Measurements from ENCODE around the gene EGFL7. TPM values are rescaled to one million over a fixed set of nuclear protein-coding genes. Genes with fewer than 3 reads are reported as not detected.
A peak's percentile ranks its signal among the peaks of the same experiment; 100 is the strongest.
"Not testable (repeated sequence)": the region's sequence is repeated elsewhere in the genome, so short reads cannot be mapped to it uniquely, and the experiment has no call there.

Gene EGFL7
- total and polyA plus RNA-seq, 4 donors, result 128 to 379 (median 226) TPM

GRCh38 chr9:136700959-136701667 lies 38.4 kb downstream of the EGFL7 start:
- WGBS, 2 donors, result 9 to 13% methylated on average over 38 of the region's 38 CpGs
- Histone ChIP-seq H3K4me1 (ENCODE audit: control insufficient read depth in 5 of 5, insufficient read depth in 5 of 5, low read length in 5 of 5) (peaks cover 0 to 17% (median 10%) of the 10 kb centered on the region in 5 donors), H3K4me3 (no peak overlapping the region)

GRCh38 chr9:136701668-136702053 lies 38.9 kb downstream of the EGFL7 start:
- TF ChIP-seq CTCF (IDR thresholded peaks at IDR 0.05; ENCODE audit: control extremely low read depth, extremely low read depth), result no peak

More at GRCh38 chr9:136700959-136701667, 38.4 kb downstream of the EGFL7 start:
- no peak for DNase-seq
- Histone ChIP-seq H3K36me3 (ENCODE audit: control insufficient read depth in 4 of 4, insufficient read depth in 4 of 4, low read length in 4 of 4) (no peaks in the 10 kb centered on the region), H3K9ac (ENCODE audit: insufficient read depth in 1 of 2, low read length in 2 of 2) (no peak overlapping the region), H3K27me3 (ENCODE audit: control insufficient read depth in 3 of 3, insufficient read depth in 3 of 3, low read length in 2 of 3) (peaks cover 0 to 15% (median 12%) of the 10 kb centered on the region in 3 donors), H3K9me3 (ENCODE audit: control insufficient read depth in 4 of 4, insufficient read depth in 3 of 4, low read length in 3 of 4) (peaks cover 0 to 1% (median 0%) of the 10 kb centered on the region in 4 donors), H3K27ac (ENCODE audit: low read depth in 1 of 2, low read length in 1 of 2) (peak overlapping the region in 1 of 2 donors; percentile 35)
- no peak for ATAC-seq (ENCODE audit: insufficient read depth, low FRiP score)
- no peak for TF ChIP-seq CTCF (IDR thresholded peaks at IDR 0.05; ENCODE audit: control extremely low read depth, extremely low read depth)

GRCh38 chr9:136703276-136703860 lies 40.7 kb downstream of the EGFL7 start:
- H3K4me3 ChIP-seq, result no peak overlapping the region
- DNase-seq, result no peak
- H3K36me3 ChIP-seq (ENCODE audit: control insufficient read depth in 4 of 4, insufficient read depth in 4 of 4, low read length in 4 of 4), result no peaks in the 10 kb centered on the region
- no peak overlapping the region for H3K9ac ChIP-seq (ENCODE audit: insufficient read depth in 1 of 2, low read length in 2 of 2)
- H3K27ac ChIP-seq (ENCODE audit: low read depth in 1 of 2, low read length in 1 of 2), result no peak overlapping the region
- WGBS, 2 donors, result 55 to 71% methylated on average over 12 of the region's 12 CpGs
- TF ChIP-seq CTCF (IDR thresholded peaks at IDR 0.05; ENCODE audit: control extremely low read depth, extremely low read depth), result no peak
- ATAC-seq (ENCODE audit: insufficient read depth, low FRiP score), result no peak
- peaks cover 0 to 15% (median 12%) of the 10 kb centered on the region in 3 donors for H3K27me3 ChIP-seq (ENCODE audit: control insufficient read depth in 3 of 3, insufficient read depth in 3 of 3, low read length in 2 of 3)
- H3K9me3 ChIP-seq (ENCODE audit: control insufficient read depth in 4 of 4, insufficient read depth in 3 of 4, low read length in 3 of 4), result peaks cover 0 to 1% (median 0%) of the 10 kb centered on the region in 4 donors
- peaks cover 0 to 10% (median 5%) of the 10 kb centered on the region in 5 donors for H3K4me1 ChIP-seq (ENCODE audit: control insufficient read depth in 5 of 5, insufficient read depth in 5 of 5, low read length in 5 of 5)

More at GRCh38 chr9:136701668-136702053, 38.9 kb downstream of the EGFL7 start:
- H3K9me3 ChIP-seq (ENCODE audit: control insufficient read depth in 4 of 4, insufficient read depth in 3 of 4, low read length in 3 of 4), result peaks cover 0 to 1% (median 0%) of the 10 kb centered on the region in 4 donors
- DNase-seq (no peak), ATAC-seq (ENCODE audit: insufficient read depth, low FRiP score) (no peak)
- H3K36me3 ChIP-seq (ENCODE audit: control insufficient read depth in 4 of 4, insufficient read depth in 4 of 4, low read length in 4 of 4), result no peaks in the 10 kb centered on the region
- peaks cover 0 to 15% (median 12%) of the 10 kb centered on the region in 3 donors for H3K27me3 ChIP-seq (ENCODE audit: control insufficient read depth in 3 of 3, insufficient read depth in 3 of 3, low read length in 2 of 3)
- peaks cover 0 to 17% (median 10%) of the 10 kb centered on the region in 5 donors for H3K4me1 ChIP-seq (ENCODE audit: control insufficient read depth in 5 of 5, insufficient read depth in 5 of 5, low read length in 5 of 5)
- no peak overlapping the region for H3K9ac ChIP-seq (ENCODE audit: insufficient read depth in 1 of 2, low read length in 2 of 2)
- H3K27ac ChIP-seq (ENCODE audit: low read depth in 1 of 2, low read length in 1 of 2), result no peak overlapping the region
- H3K4me3 ChIP-seq, result no peak overlapping the region
- WGBS, 2 donors, result 32 to 38% methylated on average over 10 of the region's 10 CpGs

GRCh38 chr9:136704741-136705140 lies 42.0 kb downstream of the EGFL7 start:
- 91 to 94% methylated on average over 8 of the region's 8 CpGs for WGBS, 2 donors
- not testable (repeated sequence) for H3K9me3 ChIP-seq (ENCODE audit: control insufficient read depth in 4 of 4, insufficient read depth in 3 of 4, low read length in 3 of 4); ATAC-seq (ENCODE audit: insufficient read depth, low FRiP score); H3K4me3 ChIP-seq; H3K4me1 ChIP-seq (ENCODE audit: control insufficient read depth in 5 of 5, insufficient read depth in 5 of 5, low read length in 5 of 5); H3K27ac ChIP-seq (ENCODE audit: low read depth in 1 of 2, low read length in 1 of 2); DNase-seq; H3K9ac ChIP-seq (ENCODE audit: insufficient read depth in 1 of 2, low read length in 2 of 2); H3K36me3 ChIP-seq (ENCODE audit: control insufficient read depth in 4 of 4, insufficient read depth in 4 of 4, low read length in 4 of 4)
- H3K27me3 ChIP-seq (ENCODE audit: control insufficient read depth in 3 of 3, insufficient read depth in 3 of 3, low read length in 2 of 3), result peaks cover 0 to 15% (median 11%) of the 10 kb centered on the region in 3 donors
